Nephron (organoid): ENCODE data around the gene HFE.

Experiments
- H3K27ac Mint-ChIP-seq, 3 experiments: 2 replicates each; pipeline ENCODE4 v1.8.0; 2020; ENCODE audit warnings: mixed read lengths in 3 of 3, mild to moderate bottlenecking in 2 of 3, moderate library complexity in 1 of 3
- H3K27me3 Mint-ChIP-seq: 2 replicates; pipeline ENCODE4 v1.8.0; 2021; ENCODE audit warnings: low read depth, mild to moderate bottlenecking, moderate library complexity, mixed read lengths
- H3K36me3 Mint-ChIP-seq: 2 replicates; pipeline ENCODE4 v1.8.0; 2020; ENCODE audit warnings: low read depth, mixed read lengths
- H3K4me1 Mint-ChIP-seq: 2 replicates; pipeline ENCODE4 v1.8.0; 2020; ENCODE audit warnings: mixed read lengths
- H3K4me3 Mint-ChIP-seq, 3 experiments: 2 replicates each; pipeline ENCODE4 v1.8.0; 2020; ENCODE audit warnings: mild to moderate bottlenecking in 3 of 3, mixed read lengths in 3 of 3, moderate library complexity in 2 of 3
- H3K9me3 Mint-ChIP-seq: 2 replicates; pipeline ENCODE4 v1.8.0; 2020; ENCODE audit warnings: mixed read lengths
- TF ChIP-seq, protein P1 (sequence below), 3 experiments: fragments of 200-600 bp; sonication (generic); IDR thresholded peaks; one replicate each; pipeline ENCODE4 v1.5.0; 2021; ENCODE audit warnings: antibody characterized with exemption in 3 of 3; ENCODE audit not compliant: unreplicated experiment in 3 of 3

The HFE gene

DNA sequence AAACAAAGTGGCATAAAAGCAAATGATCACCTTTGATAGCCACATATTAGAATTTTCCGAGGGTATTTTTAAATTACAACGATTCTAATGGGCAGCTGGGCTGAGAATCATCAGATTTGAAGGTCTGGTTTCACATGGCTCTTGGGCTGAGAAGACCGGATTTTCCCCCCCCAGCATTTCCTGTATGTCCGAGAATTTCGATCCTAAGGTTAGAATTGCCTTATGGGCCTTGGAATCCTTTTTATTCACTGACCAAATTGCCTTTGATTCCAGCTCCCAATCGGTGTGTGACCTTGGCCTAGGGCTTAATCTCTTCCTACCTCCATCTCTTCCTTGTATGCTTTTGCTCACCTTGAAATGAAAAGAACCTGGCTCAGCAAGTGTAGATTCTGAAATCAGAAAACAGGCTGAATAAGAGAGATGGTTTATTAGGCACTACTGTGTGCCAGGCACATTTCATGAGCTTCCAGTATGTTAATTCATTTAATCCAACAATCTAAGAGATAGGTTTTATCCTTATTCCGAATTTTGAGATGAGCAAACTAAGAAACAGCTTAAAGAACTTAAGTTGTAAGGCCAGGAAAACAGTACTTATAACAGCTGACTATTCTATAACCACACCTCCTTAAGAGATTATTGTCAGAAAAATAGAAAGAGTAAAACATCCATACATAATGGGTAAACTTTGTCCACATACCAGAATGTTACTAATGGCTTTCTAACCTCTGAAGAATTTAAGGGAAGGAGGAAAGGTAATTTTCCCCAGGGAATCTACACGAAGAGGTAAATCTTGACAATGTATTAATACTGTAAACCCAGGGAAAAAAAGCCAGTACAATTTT lies 39.4 kb downstream of the HFE start:
- Mint-ChIP-seq H3K36me3 (peaks cover 32% of the 10 kb centered on the region), H3K27me3 (no peaks in the 10 kb centered on the region), H3K9me3 (no peaks in the 10 kb centered on the region), H3K27ac (peak overlapping the region; percentile 97 to 99 (median 99)), H3K4me3 (peak overlapping the region; percentile 94 to 96 (median 95)), H3K4me1 (peaks cover 23% of the 10 kb centered on the region)
- TF ChIP-seq, protein P1, sequence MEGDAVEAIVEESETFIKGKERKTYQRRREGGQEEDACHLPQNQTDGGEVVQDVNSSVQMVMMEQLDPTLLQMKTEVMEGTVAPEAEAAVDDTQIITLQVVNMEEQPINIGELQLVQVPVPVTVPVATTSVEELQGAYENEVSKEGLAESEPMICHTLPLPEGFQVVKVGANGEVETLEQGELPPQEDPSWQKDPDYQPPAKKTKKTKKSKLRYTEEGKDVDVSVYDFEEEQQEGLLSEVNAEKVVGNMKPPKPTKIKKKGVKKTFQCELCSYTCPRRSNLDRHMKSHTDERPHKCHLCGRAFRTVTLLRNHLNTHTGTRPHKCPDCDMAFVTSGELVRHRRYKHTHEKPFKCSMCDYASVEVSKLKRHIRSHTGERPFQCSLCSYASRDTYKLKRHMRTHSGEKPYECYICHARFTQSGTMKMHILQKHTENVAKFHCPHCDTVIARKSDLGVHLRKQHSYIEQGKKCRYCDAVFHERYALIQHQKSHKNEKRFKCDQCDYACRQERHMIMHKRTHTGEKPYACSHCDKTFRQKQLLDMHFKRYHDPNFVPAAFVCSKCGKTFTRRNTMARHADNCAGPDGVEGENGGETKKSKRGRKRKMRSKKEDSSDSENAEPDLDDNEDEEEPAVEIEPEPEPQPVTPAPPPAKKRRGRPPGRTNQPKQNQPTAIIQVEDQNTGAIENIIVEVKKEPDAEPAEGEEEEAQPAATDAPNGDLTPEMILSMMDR (IDR thresholded peaks at IDR 0.05; ENCODE audit: unreplicated experiment in 3 of 3), result no peak

DNA sequence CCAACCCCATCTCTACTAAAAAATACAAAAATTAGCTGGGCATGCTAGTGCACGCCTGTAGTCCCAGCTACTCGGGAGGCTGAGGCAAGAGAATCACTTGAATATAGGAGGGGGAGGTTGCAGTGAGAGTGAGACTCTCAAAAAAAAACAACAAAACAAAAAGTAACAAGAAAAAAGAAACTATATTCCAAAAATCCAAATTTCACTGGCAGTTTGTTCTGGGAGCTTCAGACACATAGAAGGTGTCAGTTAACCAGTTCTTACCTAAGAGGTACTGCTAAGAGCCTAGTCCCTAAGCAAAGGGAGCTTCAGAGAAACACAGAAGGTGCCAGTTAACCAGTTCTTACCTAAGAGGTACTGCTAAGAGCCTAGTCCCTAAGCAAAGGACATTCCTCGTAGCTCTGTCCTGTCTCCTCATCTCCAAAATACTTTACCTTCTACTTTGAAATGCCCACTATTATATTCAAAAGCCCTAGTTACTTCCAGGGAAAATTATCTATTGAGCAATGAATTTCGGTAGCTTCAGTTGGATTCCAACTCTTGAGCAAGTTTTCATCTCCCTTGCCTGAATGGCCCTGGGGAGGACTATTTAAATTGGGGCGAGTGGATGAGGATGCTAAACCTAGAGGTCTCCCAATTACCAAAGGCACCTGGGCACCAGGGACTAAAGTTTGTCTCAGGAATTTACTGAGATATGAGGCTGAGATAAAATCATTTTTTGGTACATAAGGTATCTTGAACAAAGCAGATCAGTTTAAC lies 41.0 kb downstream of the HFE start:
- peaks cover 41% of the 10 kb centered on the region for H3K36me3 Mint-ChIP-seq
- H3K9me3 Mint-ChIP-seq, result no peaks in the 10 kb centered on the region
- H3K27me3 Mint-ChIP-seq, result no peaks in the 10 kb centered on the region
- TF ChIP-seq, protein P1 (IDR thresholded peaks at IDR 0.05; ENCODE audit: unreplicated experiment in 3 of 3), result no peak
- H3K4me3 Mint-ChIP-seq, result peak overlapping the region; percentile 94 to 96 (median 95)
- no peak overlapping the region for H3K27ac Mint-ChIP-seq
- H3K4me1 Mint-ChIP-seq, result peaks cover 15% of the 10 kb centered on the region

GRCh38 chr6:26129656-26130055 lies 42.4 kb downstream of the HFE start:
- no peak overlapping the region for H3K27ac Mint-ChIP-seq
- no peaks in the 10 kb centered on the region for H3K27me3 Mint-ChIP-seq
- H3K4me3 Mint-ChIP-seq, result no peak overlapping the region
- peaks cover 15% of the 10 kb centered on the region for H3K4me1 Mint-ChIP-seq
- no peaks in the 10 kb centered on the region for H3K9me3 Mint-ChIP-seq
- TF ChIP-seq, protein P1 (IDR thresholded peaks at IDR 0.05; ENCODE audit: unreplicated experiment in 3 of 3), result no peak
- H3K36me3 Mint-ChIP-seq, result peaks cover 49% of the 10 kb centered on the region

DNA sequence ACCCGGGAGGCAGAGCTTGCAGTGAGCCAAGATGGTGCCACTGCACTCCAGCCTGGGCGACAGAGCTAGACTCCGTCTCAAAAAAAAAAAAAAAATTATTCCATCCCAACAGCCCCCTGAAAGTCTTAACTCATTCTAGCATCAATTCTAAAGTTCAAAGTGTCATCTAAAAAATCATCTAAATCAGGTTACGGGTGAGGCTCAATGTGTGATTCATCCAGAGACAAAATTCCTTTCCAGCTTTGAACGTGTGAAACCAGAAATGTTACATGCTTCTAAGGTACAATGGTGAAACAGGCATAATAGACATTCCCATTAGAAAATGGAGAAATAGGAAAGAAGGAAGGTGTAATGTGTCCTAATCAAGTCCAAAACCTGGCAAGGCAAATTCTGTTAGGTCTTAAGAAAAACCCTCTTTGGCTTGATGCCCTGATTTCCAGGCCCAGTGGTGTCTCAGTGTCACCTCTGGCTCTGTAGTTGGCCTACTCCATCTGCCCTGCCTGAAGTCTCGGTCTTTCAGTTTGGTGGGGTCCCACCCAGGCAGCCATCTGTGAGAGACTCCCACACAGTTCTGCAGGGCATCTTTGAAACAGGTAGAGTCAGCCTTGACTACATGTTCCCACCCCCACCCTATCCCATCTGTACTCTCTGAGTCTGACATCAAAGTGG lies 43.5 kb downstream of the HFE start:
- H3K27me3 Mint-ChIP-seq, result no peaks in the 10 kb centered on the region
- no peak overlapping the region for H3K27ac Mint-ChIP-seq
- TF ChIP-seq, protein P1 (IDR thresholded peaks at IDR 0.05; ENCODE audit: unreplicated experiment in 3 of 3), result no peak
- peaks cover 15% of the 10 kb centered on the region for H3K4me1 Mint-ChIP-seq
- no peak overlapping the region for H3K4me3 Mint-ChIP-seq
- H3K36me3 Mint-ChIP-seq, result peaks cover 49% of the 10 kb centered on the region
- no peaks in the 10 kb centered on the region for H3K9me3 Mint-ChIP-seq

GRCh38 chr6:26131618-26132017 lies 44.4 kb downstream of the HFE start:
- TF ChIP-seq, protein P1 (IDR thresholded peaks at IDR 0.05; ENCODE audit: unreplicated experiment in 3 of 3), result no peak
- Mint-ChIP-seq H3K36me3 (peaks cover 47% of the 10 kb centered on the region), H3K27me3 (no peaks in the 10 kb centered on the region), H3K27ac (no peak overlapping the region), H3K4me3 (peak overlapping the region in 1 of 3 experiments; percentile 33), H3K4me1 (peaks cover 12% of the 10 kb centered on the region), H3K9me3 (no peaks in the 10 kb centered on the region)
